K562 (cell line): Measurements from ENCODE around the gene SLC34A1. TPM values are rescaled to one million over a fixed set of nuclear protein-coding genes. Genes with fewer than 3 reads are reported as not detected.

Experiments used
- ATAC-seq: fragments of 200-7000 bp; cut with Tn5 transposase; 3 replicates; pipeline ENCODE4 v1.9.1; 2020; ENCODE audit warnings: moderate library complexity
- BruUV-seq: library from RNA; stranded (reverse); fragments of 400-500 nt; replicated peaks from 2 replicates; lab custom pipeline; 2021; lab: Mats Ljungman, UMichigan
- CTCF ChIA-PET: fragments of 300-600 bp; formaldehyde crosslinking; extraction: SDS; loops from one replicate; lab custom pipeline; 2021; ENCODE audit warnings: low intra/inter-chr PET ratio; lab: Yijun Ruan, JAX
- POLR2A ChIA-PET: fragments of 300-600, 350-650 bp; sonication (Branson Sonifier 250); formaldehyde crosslinking; extraction: SDS; loops from one replicate; lab custom pipeline; 2021; ENCODE audit warnings: antibody characterized with exemption, inconsistent platforms; lab: Yijun Ruan, JAX
- DNase-seq, 4 experiments: peaks; one replicate each; pipeline versions ENCODE4 v3.0.0 to v3.0.0-alpha.2; 2011 to 2018; ENCODE audit warnings: low spot score in 3 of 4, mixed read lengths in 3 of 4; ENCODE audit errors: extremely low read depth in 1 of 4
- FAIRE-seq: peaks from 2 replicates; lab custom pipeline; 2011; peaks lifted over from hg19 to GRCh38; lab: Jason Lieb, UNC
- H2AFZ ChIP-seq: 2 replicates; pipeline ENCODE4 v1.6.0; 2011; ENCODE audit warnings: low read depth, low read length, control low read depth, inconsistent platforms
- H3K27ac ChIP-seq: fragments of 200-600 bp; 3 replicates; pipeline ENCODE4 v1.8.0; 2011; ENCODE audit warnings: low read depth, mild to moderate bottlenecking, control low read depth, inconsistent platforms, low read length, moderate library complexity, mixed read lengths; ENCODE audit errors: extremely low read depth
- H3K27me3 ChIP-seq, 2 experiments: fragments of 300-600 bp in 1 of 2; 2 replicates in 1 of 2; 3 replicates in 1 of 2; pipeline versions ENCODE4 v1.6.0 to v1.8.0; 2011; ENCODE audit warnings: inconsistent platforms in 2 of 2, low read length in 2 of 2, mild to moderate bottlenecking in 1 of 2, mixed read lengths in 1 of 2, moderate library complexity in 1 of 2; ENCODE audit not compliant: control insufficient read depth in 2 of 2, insufficient read depth in 2 of 2
- H3K36me3 ChIP-seq: fragments of 300-600 bp; 3 replicates; pipeline ENCODE4 v1.8.0; 2011; ENCODE audit warnings: mild to moderate bottlenecking, low read length, inconsistent platforms; ENCODE audit not compliant: control insufficient read depth, insufficient read depth
- H3K4me1 ChIP-seq, 2 experiments: fragments of 200-600 bp in 1 of 2; replicated peaks in 1 of 2; 2 replicates in 1 of 2; 3 replicates in 1 of 2; pipeline versions ENCODE4 v1.5.1 to v1.8.0; 2011; ENCODE audit warnings: inconsistent platforms in 2 of 2, low read length in 2 of 2, mild to moderate bottlenecking in 1 of 2, mixed read lengths in 1 of 2, moderate library complexity in 1 of 2; ENCODE audit not compliant: control insufficient read depth in 2 of 2, insufficient read depth in 2 of 2
- H3K4me2 ChIP-seq: 2 replicates; pipeline ENCODE4 v1.6.1; 2011; ENCODE audit warnings: low read length, control low read depth, inconsistent platforms, mixed read lengths; ENCODE audit not compliant: insufficient read depth
- H3K4me3 ChIP-seq: fragments of 200-600 bp; sonication (generic), shearing (Covaris generic); 2 replicates; pipeline ENCODE4 v1.5.1; 2016; ENCODE audit warnings: control low read depth, inconsistent platforms
- H3K79me2 ChIP-seq: fragments of 200-600 bp; 3 replicates; pipeline ENCODE4 v1.8.0; 2011; ENCODE audit warnings: low read length, inconsistent platforms; ENCODE audit not compliant: control insufficient read depth, insufficient read depth
- H3K9ac ChIP-seq, 2 experiments: 2 replicates each; pipeline versions ENCODE4 v1.6.0 to v1.6.1; 2011; ENCODE audit warnings: low read depth in 2 of 2, low read length in 2 of 2, control low read depth in 1 of 2, inconsistent platforms in 1 of 2, mild to moderate bottlenecking in 1 of 2, mixed read lengths in 1 of 2; ENCODE audit not compliant: insufficient read depth in 1 of 2
- H3K9me1 ChIP-seq: one replicate; pipeline ENCODE4 v1.6.0; 2011; ENCODE audit warnings: inconsistent platforms, mild to moderate bottlenecking, low read length, moderate library complexity; ENCODE audit not compliant: control insufficient read depth, insufficient read depth
- H3K9me3 ChIP-seq: replicated peaks from 2 replicates; pipeline ENCODE4 v1.5.1; 2011; ENCODE audit warnings: low read depth, low read length, inconsistent platforms; ENCODE audit not compliant: control insufficient read depth, insufficient read depth
- H4K20me1 ChIP-seq: replicated peaks from 2 replicates; pipeline ENCODE4 v1.6.1; 2011; ENCODE audit warnings: low read length, inconsistent platforms, mixed read lengths; ENCODE audit not compliant: control insufficient read depth, insufficient read depth
- BRD9 ChIP-seq: fragments of 450-650 bp; IDR thresholded peaks from 2 replicates; pipeline ENCODE4 v1.6.1; 2018; ENCODE audit warnings: low read depth; ENCODE audit not compliant: partially characterized antibody
- FOSL1 ChIP-seq: fragments of 200-800 bp; sonication (Bioruptor generic); conservative IDR thresholded peaks from 2 replicates; pipeline ENCODE4 v1.6.1; 2016; ENCODE audit warnings: missing genetic modification characterization, missing compliant biosample characterization
- KLF1 ChIP-seq: fragments of 450-650 bp; IDR thresholded peaks from 2 replicates; pipeline ENCODE4 v1.6.1; 2016; ENCODE audit warnings: missing genetic modification characterization, missing compliant biosample characterization
- POLR2G ChIP-seq: fragments of 200-400 bp; formaldehyde crosslinking; IDR thresholded peaks from 2 replicates; pipeline ENCODE4 v1.6.1; 2017; ENCODE audit warnings: low read depth, mild to moderate bottlenecking, antibody characterized with exemption, low read length, moderate library complexity
- RBFOX2 ChIP-seq: fragments of 200-400 bp; formaldehyde crosslinking; IDR thresholded peaks from 2 replicates; pipeline ENCODE4 v1.6.1; 2017; ENCODE audit warnings: low read depth, mild to moderate bottlenecking, low read length, moderate library complexity
- RHOXF2B ChIP-seq: fragments of 250-450 bp; sonication (Bioruptor Pico); conservative IDR thresholded peaks from 2 replicates; pipeline ENCODE4 v1.5.1; 2021
- SMARCB1 ChIP-seq: IDR thresholded peaks from 2 replicates; pipeline ENCODE4 v1.6.1; 2011; ENCODE audit warnings: improper control_type of control experiment, low read depth; ENCODE audit not compliant: insufficient read length
- SPI1 ChIP-seq: IDR thresholded peaks from 2 replicates; pipeline ENCODE4 v1.6.1; 2011; ENCODE audit warnings: low read depth, low read length, control low read depth, borderline replicate concordance
- ZC3H8 ChIP-seq: fragments of 450-650 bp; IDR thresholded peaks from 2 replicates; pipeline ENCODE4 v1.6.1; 2017
- ZNF12 ChIP-seq: sonication (generic); formaldehyde crosslinking; IDR thresholded peaks from 2 replicates; pipeline ENCODE4 v1.4.0; 2020; ENCODE audit warnings: mild to moderate bottlenecking, missing genetic modification reagents
- ZNF253 ChIP-seq: fragments of 250-450 bp; sonication (Bioruptor Pico); conservative IDR thresholded peaks from 2 replicates; pipeline ENCODE4 v1.6.1; 2021; ENCODE audit warnings: mild to moderate bottlenecking
- ZNF57 ChIP-seq: fragments of 450-650 bp; formaldehyde crosslinking; IDR thresholded peaks from 2 replicates; pipeline ENCODE4 v1.4.0; 2020; ENCODE audit warnings: mild to moderate bottlenecking, moderate library complexity
- WGBS: fragments of 100-300 bp; shearing (Covaris generic); methylation state at CpG from one replicate; pipeline ENCODE4 v1.1.6; 2016; ENCODE audit warnings: low coverage, mixed read lengths; ENCODE audit not compliant: insufficient coverage; ENCODE audit errors: missing lambda C conversion rate; 5-methylcytosine and 5-hydroxymethylcytosine counted together
- in situ Hi-C: fragments of 300-500 bp; cut with MboI; formaldehyde crosslinking; loops from 4 replicates; pipeline ENCODE4 v1.15.0; 2018; ENCODE audit warnings: inconsistent platforms, mixed read lengths
- intact Hi-C: fragments of 100-400 bp; cut with micrococcal nuclease; formaldehyde crosslinking; loops from 2 replicates; pipeline ENCODE4 v1.14.2; 2022
- polyA plus RNA-seq, 8 experiments: library from polyadenylated mRNA; depleted of rRNA in 4 of 8; stranded (reverse) in 5 of 8; unstranded in 3 of 8; fragments of >200 nt; fragmentation: Nextera tagmentation in 2 of 8; fragmentation: Illumina TruSeq in 1 of 8; extraction: Ambion mirVana in 2 of 8; extraction: Trizol in 1 of 8; gene quantifications; 2 replicates each; pipeline versions ENCODE4 v1.2.1 to v1.2.3, GENCODE V29; 2011 to 2014; ENCODE audit warnings: inconsistent platforms in 1 of 8, missing spikeins in 1 of 8
- total RNA-seq, 7 experiments: library from RNA; depleted of rRNA in 6 of 7; stranded (reverse); fragments of >200 nt in 6 of 7; fragmentation: Illumina TruSeq in 2 of 7; extraction: Trizol in 2 of 7; gene quantifications; 2 replicates each; pipeline versions ENCODE4 v1.2.1 to v1.2.3, GENCODE V29; 2011 to 2021; ENCODE audit warnings: low replicate concordance in 1 of 7
- TF ChIP-seq, protein P1 (sequence below): fragments of 450-650 bp; IDR thresholded peaks from 2 replicates; pipeline ENCODE4 v1.6.1; 2014; ENCODE audit warnings: low read depth, mild to moderate bottlenecking, moderate library complexity, borderline replicate concordance
- TF ChIP-seq, protein P2 (sequence below): fragments of 250-450 bp; sonication (Bioruptor Pico); IDR thresholded peaks from 2 replicates; pipeline ENCODE4 v1.4.0; 2020

The SLC34A1 gene
- total and polyA plus RNA-seq, 9 of the 15 experiments (the other 6 are each of a cell fraction or from before 2014, with no cell fraction given), result not detected

DNA sequence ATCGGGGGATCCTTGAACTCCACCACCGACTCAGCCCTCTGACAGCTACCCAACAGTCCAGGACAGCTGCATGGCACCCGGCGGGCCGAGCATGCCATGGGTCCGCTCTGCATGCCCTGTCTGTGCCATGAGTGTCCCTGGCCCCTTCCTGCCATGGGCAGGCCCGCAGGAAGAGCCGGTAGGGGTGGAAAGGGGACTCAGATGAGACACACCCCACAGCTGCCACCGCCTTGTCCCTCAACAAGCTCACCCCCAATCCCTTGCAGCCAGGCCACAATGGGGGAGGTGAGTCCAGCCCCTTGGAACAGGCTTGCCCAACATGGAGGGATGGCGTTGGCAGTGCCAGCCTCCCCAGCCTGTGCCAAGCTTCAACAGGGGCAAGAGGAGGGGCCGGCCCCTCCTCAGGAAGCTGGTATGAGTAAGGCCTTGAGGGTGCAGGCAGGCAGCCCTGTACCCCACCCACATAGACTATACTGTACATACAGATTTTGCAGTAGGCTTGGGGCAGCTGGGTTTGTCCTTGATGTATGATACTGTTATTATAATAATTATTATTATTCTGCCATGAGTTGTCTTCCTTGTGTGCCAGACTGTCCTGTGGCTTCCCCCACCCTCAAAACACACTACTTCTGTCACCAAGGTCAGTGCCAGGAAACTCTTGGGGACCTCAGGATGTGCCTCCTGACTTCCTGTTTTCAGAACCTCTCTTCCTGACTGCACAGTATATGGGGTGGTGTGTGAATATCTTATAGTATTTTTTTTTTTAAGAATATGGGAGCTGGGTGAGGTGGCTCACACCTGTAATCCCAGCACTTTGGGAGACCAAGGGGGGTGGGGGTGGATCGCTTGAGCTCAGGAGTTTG, 12.0 kb upstream of the SLC34A1 start:
- no peak overlapping the region for H2AFZ ChIP-seq
- peaks cover 47% of the 10 kb centered on the region; the same call in 2 of the 3 replicates for H3K36me3 ChIP-seq
- CTCF ChIA-PET, result no interaction called here
- H4K20me1 ChIP-seq, result no peaks in the 10 kb centered on the region
- FAIRE-seq, result no peak
- intact Hi-C loops (no loop called here), in situ Hi-C loops (no loop called here)
- H3K27ac ChIP-seq, result no peak overlapping the region
- H3K4me3 ChIP-seq, result no peak overlapping the region
- no peak for DNase-seq
- H3K4me2 ChIP-seq, result no peak overlapping the region
- no TSS peak for BruUV-seq
- WGBS, result 95% methylated on average over 10 of the region's 12 CpGs
- peaks cover 23% of the 10 kb centered on the region for H3K79me2 ChIP-seq
- H3K27me3 ChIP-seq, result no peaks in the 10 kb centered on the region
- H3K9me3 ChIP-seq, result no peaks in the 10 kb centered on the region
- H3K9ac ChIP-seq, result peak overlapping the region in 1 of 2 experiments; percentile 91; a peak in 2 of 4 replicates
- peaks cover 36 to 50% of the 10 kb centered on the region in 2 experiments for H3K4me1 ChIP-seq
- H3K9me1 ChIP-seq, result peaks cover 4% of the 10 kb centered on the region
- POLR2A ChIA-PET, result interaction anchor here (0.6 to 2.0 kb wide), 6 partner anchors 8 to 116 kb away, joined by 3 to 7 read pairs (median 4); no protein-coding TSS in a partner anchor
- ATAC-seq, result no peak
- TF ChIP-seq SMARCB1 (no peak), FOSL1 (tag) (no peak), ZC3H8 (no peak), RHOXF2B (CRISPR knock-in tag) (no peak), SPI1 (peak; percentile 72), KLF1 (tag) (no peak), POLR2G (peak; percentile 53), BRD9 (no peak), ZNF57 (CRISPR knock-in tag) (no peak), RBFOX2 (0 out of 2 replicates have a peak, but pooled peaks have one; percentile 47), ZNF12 (CRISPR knock-in tag) (no peak), ZNF253 (no peak)
- TF ChIP-seq, protein P1, sequence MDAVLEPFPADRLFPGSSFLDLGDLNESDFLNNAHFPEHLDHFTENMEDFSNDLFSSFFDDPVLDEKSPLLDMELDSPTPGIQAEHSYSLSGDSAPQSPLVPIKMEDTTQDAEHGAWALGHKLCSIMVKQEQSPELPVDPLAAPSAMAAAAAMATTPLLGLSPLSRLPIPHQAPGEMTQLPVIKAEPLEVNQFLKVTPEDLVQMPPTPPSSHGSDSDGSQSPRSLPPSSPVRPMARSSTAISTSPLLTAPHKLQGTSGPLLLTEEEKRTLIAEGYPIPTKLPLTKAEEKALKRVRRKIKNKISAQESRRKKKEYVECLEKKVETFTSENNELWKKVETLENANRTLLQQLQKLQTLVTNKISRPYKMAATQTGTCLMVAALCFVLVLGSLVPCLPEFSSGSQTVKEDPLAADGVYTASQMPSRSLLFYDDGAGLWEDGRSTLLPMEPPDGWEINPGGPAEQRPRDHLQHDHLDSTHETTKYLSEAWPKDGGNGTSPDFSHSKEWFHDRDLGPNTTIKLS, result no peak
- TF ChIP-seq, protein P2, sequence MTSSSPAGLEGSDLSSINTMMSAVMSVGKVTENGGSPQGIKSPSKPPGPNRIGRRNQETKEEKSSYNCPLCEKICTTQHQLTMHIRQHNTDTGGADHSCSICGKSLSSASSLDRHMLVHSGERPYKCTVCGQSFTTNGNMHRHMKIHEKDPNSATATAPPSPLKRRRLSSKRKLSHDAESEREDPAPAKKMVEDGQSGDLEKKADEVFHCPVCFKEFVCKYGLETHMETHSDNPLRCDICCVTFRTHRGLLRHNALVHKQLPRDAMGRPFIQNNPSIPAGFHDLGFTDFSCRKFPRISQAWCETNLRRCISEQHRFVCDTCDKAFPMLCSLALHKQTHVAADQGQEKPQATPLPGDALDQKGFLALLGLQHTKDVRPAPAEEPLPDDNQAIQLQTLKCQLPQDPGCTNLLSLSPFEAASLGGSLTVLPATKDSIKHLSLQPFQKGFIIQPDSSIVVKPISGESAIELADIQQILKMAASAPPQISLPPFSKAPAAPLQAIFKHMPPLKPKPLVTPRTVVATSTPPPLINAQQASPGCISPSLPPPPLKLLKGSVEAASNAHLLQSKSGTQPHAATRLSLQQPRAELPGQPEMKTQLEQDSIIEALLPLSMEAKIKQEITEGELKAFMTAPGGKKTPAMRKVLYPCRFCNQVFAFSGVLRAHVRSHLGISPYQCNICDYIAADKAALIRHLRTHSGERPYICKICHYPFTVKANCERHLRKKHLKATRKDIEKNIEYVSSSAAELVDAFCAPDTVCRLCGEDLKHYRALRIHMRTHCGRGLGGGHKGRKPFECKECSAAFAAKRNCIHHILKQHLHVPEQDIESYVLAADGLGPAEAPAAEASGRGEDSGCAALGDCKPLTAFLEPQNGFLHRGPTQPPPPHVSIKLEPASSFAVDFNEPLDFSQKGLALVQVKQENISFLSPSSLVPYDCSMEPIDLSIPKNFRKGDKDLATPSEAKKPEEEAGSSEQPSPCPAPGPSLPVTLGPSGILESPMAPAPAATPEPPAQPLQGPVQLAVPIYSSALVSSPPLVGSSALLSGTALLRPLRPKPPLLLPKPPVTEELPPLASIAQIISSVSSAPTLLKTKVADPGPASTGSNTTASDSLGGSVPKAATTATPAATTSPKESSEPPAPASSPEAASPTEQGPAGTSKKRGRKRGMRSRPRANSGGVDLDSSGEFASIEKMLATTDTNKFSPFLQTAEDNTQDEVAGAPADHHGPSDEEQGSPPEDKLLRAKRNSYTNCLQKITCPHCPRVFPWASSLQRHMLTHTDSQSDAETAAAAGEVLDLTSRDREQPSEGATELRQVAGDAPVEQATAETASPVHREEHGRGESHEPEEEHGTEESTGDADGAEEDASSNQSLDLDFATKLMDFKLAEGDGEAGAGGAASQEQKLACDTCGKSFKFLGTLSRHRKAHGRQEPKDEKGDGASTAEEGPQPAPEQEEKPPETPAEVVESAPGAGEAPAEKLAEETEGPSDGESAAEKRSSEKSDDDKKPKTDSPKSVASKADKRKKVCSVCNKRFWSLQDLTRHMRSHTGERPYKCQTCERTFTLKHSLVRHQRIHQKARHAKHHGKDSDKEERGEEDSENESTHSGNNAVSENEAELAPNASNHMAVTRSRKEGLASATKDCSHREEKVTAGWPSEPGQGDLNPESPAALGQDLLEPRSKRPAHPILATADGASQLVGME (CRISPR knock-in tag), result no peak
